ENCODE results near the gene ZKSCAN5. TPM values are rescaled to one million over a fixed set of nuclear protein-coding genes. Genes with fewer than 3 reads are reported as not detected.

The ZKSCAN5 gene
- total and polyA plus RNA-seq, 2 of the 8 experiments (the other 6 are each of a cell fraction or from before 2014, with no cell fraction given), result 5.3 to 13.5 TPM

- Histone ChIP-seq H3K4me1 (replicated peaks in 1 of 4; ENCODE audit: control insufficient read depth in 3 of 4, insufficient read depth in 4 of 4, low read length in 3 of 4) (no peaks in the 10 kb centered on the region), H4K91ac (replicated peaks; ENCODE audit: insufficient read length, low read length) (no peak overlapping the region), H3K4me3 (ENCODE audit: extremely low read depth in 1 of 4, insufficient read depth in 2 of 4, low read depth in 3 of 4, low read length in 4 of 4) (no peak overlapping the region), H3K14ac (ENCODE audit: insufficient read length) (no peak overlapping the region), H4K8ac (ENCODE audit: extremely low read depth, insufficient read depth, low read length) (no peak overlapping the region), H4K20me1 (replicated peaks in 1 of 2; ENCODE audit: control insufficient read depth in 1 of 2, insufficient read depth in 2 of 2, low read length in 2 of 2) (peaks cover 0 to 1% of the 10 kb centered on the region in 2 experiments), H3K27me3 (replicated peaks in 1 of 4; ENCODE audit: control insufficient read depth in 3 of 4, extremely low read depth in 1 of 4, insufficient read depth in 3 of 4, low read length in 3 of 4) (no peaks in the 10 kb centered on the region), H2BK12ac (ENCODE audit: low read depth, low read length) (no peak overlapping the region), H3K9me3 (ENCODE audit: insufficient read depth in 2 of 2, low read depth in 1 of 2, low read length in 1 of 2) (peaks cover 15 to 19% of the 10 kb centered on the region in 2 experiments), H3K4ac (replicated peaks; ENCODE audit: insufficient read length, low read depth, low read length) (no peak overlapping the region), H2BK5ac (ENCODE audit: low read depth, low read length) (no peak overlapping the region), H3K23me2 (ENCODE audit: low read depth, low read length) (no peaks in the 10 kb centered on the region), H4K5ac (ENCODE audit: insufficient read length, low read depth, low read length) (no peak overlapping the region), H3K9ac (replicated peaks in 1 of 4; ENCODE audit: extremely low read depth in 1 of 4, low read depth in 3 of 4, low read length in 3 of 4) (no peak overlapping the region), H2BK15ac (ENCODE audit: low read length) (no peak overlapping the region), H3K23ac (ENCODE audit: insufficient read length) (no peak overlapping the region), H3K79me2 (ENCODE audit: control insufficient read depth in 1 of 2, insufficient read depth in 2 of 2, low read length in 2 of 2) (no peaks in the 10 kb centered on the region), H3K18ac (ENCODE audit: extremely low read depth, low read length) (no peak overlapping the region), H2AK5ac (ENCODE audit: low read depth, low read length) (no peak overlapping the region), H3K56ac (replicated peaks; ENCODE audit: insufficient read length, low read depth, low read length) (no peak overlapping the region), H3K4me2 (ENCODE audit: insufficient read depth in 1 of 2, low read depth in 2 of 2, low read length in 2 of 2) (no peak overlapping the region), H3K27ac (ENCODE audit: low read depth, low read length) (no peak overlapping the region), H3K36me3 (ENCODE audit: control insufficient read depth in 2 of 4, insufficient read depth in 4 of 4, low read length in 3 of 4) (peaks cover 4 to 34% (median 21%) of the 10 kb centered on the region in 4 experiments; a peak in 7 of 8 replicates), H3K79me1 (ENCODE audit: low read depth, low read length) (no peaks in the 10 kb centered on the region), H2BK120ac (replicated peaks; ENCODE audit: low read depth, low read length) (no peak overlapping the region), H2BK20ac (ENCODE audit: low read length) (no peak overlapping the region), H2AFZ (ENCODE audit: low read length) (no peak overlapping the region)
- ChIA-PET CTCF (ENCODE audit: partially characterized antibody) (interaction anchor here (0.5 to 1.6 kb wide), 3 partner anchors 42 to 385 kb away, joined by 3 to 4 read pairs (median 3); no protein-coding TSS in a partner anchor), POLR2A (ENCODE audit: partially characterized antibody) (interaction anchor here (1.0 to 1.7 kb wide), 6 partner anchors 15 to 126 kb away, joined by 3 to 6 read pairs (median 4); partner anchors contain the start of genes ZNF789 and ZSCAN25)
- TF ChIP-seq CTCF (IDR thresholded peaks at IDR 0.05; ENCODE audit: control extremely low read depth in 1 of 3, insufficient read depth in 1 of 3, low read depth in 1 of 3, low read length in 3 of 3), result peak; percentile 2 to 20 (median 8); a peak in 2 of 4 replicates
- no peak for TF ChIP-seq TEAD4 (IDR thresholded peaks at IDR 0.05; ENCODE audit: low read depth, low read length)
- 82% methylated on average over 3 of the region's 3 CpGs; no CpG with 5 or more reads in 1 of the 2 experiments for WGBS, 2 experiments (ENCODE audit: extremely low coverage in 1 of 2, insufficient coverage in 1 of 2, insufficient read length in 1 of 2, insufficient replicate concordance in 2 of 2, low coverage in 1 of 2, low lambda C conversion rate in 2 of 2, missing lambda C conversion rate in 1 of 2)
- no peak for DNase-seq (ENCODE audit: low read depth in 1 of 2, low spot score in 2 of 2)
- no peak for FAIRE-seq
Measured at GRCh38 chr7:99490878-99491277, 13.6 kb upstream of the ZKSCAN5 start.
